Measurements from ENCODE around the gene PLEKHM2. TPM values are rescaled to one million over a fixed set of nuclear protein-coding genes. Genes with fewer than 3 reads are reported as not detected.

PLEKHM2 gene
- total RNA-seq, 1 donor from 2014 or later, result 60.6 TPM

DNA sequence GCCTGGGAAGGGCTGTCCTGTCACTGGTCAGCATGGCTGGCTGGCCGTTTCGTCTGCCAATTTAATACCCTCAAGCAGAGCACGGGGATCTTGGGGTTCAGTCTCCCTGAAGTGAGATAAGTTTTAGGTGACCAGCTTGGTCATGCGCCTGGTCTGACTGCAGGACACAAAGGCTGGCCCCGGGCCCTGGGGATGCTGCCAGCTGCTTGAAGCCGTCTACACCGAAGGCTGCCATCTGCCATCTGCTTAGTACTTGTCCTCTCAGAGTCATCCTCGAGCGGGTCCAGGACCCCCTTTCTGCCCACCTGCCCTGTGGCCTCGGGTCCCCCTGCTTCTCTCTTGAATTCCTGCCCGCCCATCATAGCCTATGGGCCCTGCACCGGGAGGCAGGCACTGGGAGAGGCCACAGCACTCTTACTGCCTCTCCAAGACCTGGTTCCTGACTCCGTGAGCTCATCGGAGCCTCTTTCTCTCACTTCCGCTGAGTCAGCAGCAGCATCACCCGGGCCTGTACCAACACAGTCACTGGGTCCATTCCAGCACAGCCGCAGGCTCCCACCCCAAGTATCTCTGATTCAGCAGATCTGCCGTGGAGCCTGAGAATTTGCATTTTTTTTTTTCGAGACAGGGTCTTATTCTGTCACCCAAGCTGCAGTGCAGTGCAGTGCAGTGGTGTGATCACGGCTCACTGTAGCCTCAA lies 81.5 kb downstream of the PLEKHM2 start:
- Mint-ChIP-seq H3K4me1 (peaks cover 18% of the 10 kb centered on the region), H3K4me3 (no peak overlapping the region), H3K27me3 (ENCODE audit: low read depth) (no peaks in the 10 kb centered on the region), H3K36me3 (peaks cover 28% of the 10 kb centered on the region), H3K9me3 (no peaks in the 10 kb centered on the region), H3K27ac (peak overlapping the region; percentile 12)
- no peak for DNase-seq (ENCODE audit: low spot score in 2 of 2, unreplicated experiment in 2 of 2)
- TF ChIP-seq CTCF (IDR thresholded peaks at IDR 0.05; ENCODE audit: unreplicated experiment), result no peak

- no peak for TF ChIP-seq CTCF (IDR thresholded peaks at IDR 0.05; ENCODE audit: unreplicated experiment)
- no peak overlapping the region for H3K4me3 Mint-ChIP-seq
- peaks cover 40% of the 10 kb centered on the region for H3K36me3 Mint-ChIP-seq
- no peak overlapping the region for H3K27ac Mint-ChIP-seq
- H3K9me3 Mint-ChIP-seq, result no peaks in the 10 kb centered on the region
- H3K27me3 Mint-ChIP-seq (ENCODE audit: low read depth), result no peaks in the 10 kb centered on the region
- no peaks in the 10 kb centered on the region for H3K4me1 Mint-ChIP-seq
- DNase-seq (ENCODE audit: low spot score in 2 of 2, unreplicated experiment in 2 of 2), result no peak
Observed at GRCh38 chr1:15767941-15768340, 83.8 kb downstream of the PLEKHM2 start.

DNA sequence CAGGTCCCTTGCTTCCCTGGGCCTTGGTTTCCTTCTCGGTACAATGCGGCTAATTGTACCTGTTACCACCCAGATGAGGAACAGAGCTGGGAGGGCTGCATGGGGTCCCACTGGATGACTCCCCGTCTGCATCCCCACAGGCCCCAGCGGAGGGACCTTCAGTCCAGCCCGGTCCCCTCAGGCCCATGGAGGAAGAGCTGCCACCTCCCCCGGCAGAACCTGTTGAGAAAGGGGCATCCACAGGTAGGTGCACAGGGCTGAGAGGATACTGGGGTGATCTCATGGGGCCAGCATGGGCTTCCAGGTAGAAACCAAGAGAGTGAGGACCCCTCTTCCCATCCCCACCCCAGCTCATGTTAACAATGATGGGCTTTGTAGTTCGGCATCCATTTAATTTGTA lies 84.3 kb downstream of the PLEKHM2 start:
- TF ChIP-seq CTCF (IDR thresholded peaks at IDR 0.05; ENCODE audit: unreplicated experiment), result no peak
- Mint-ChIP-seq H3K27me3 (ENCODE audit: low read depth) (no peaks in the 10 kb centered on the region), H3K36me3 (peaks cover 40% of the 10 kb centered on the region), H3K27ac (no peak overlapping the region), H3K9me3 (no peaks in the 10 kb centered on the region), H3K4me3 (no peak overlapping the region), H3K4me1 (no peaks in the 10 kb centered on the region)
- no peak for DNase-seq (ENCODE audit: low spot score in 2 of 2, unreplicated experiment in 2 of 2)

GRCh38 chr1:15770313-15770962 lies 86.3 kb downstream of the PLEKHM2 start:
- Mint-ChIP-seq H3K4me1 (no peaks in the 10 kb centered on the region), H3K4me3 (no peak overlapping the region), H3K27ac (no peak overlapping the region), H3K9me3 (no peaks in the 10 kb centered on the region), H3K27me3 (ENCODE audit: low read depth) (no peaks in the 10 kb centered on the region), H3K36me3 (peaks cover 41% of the 10 kb centered on the region)
- DNase-seq (ENCODE audit: low spot score in 2 of 2, unreplicated experiment in 2 of 2), result no peak
- no peak for TF ChIP-seq CTCF (IDR thresholded peaks at IDR 0.05; ENCODE audit: unreplicated experiment)

DNA sequence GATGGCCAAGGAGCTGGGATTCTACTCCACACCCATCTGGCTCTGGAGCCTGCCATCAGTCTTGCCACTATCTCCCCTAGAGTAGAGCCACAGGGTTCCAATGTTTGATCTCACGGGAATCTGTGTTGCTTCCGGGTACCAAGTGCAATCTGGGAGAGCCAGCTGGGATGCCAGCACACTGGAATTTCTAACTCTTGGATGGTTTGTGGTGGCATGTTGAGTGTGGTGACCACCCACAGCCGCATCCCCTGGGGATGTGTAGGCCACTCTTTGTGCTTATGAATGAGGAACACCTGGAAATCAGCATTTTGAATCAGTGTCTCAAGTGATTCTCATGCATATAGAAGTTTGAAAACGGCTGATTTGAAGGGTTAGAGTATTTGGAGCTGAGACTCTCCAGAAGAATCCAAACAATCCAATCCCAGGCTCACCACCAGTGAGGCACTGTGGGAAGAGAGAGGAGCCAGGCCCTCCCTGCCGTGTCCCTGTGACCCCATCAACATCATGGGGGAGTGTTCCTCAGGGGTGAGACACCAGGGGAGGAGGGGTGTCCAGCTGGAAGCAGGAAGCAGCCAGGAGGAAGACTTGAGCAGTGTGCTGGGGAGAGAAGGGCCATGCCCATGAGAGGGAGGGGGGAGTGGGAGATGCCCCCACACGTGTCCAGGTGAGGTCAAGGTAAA lies 87.9 kb downstream of the PLEKHM2 start:
- peak overlapping the region; percentile 6 for H3K27ac Mint-ChIP-seq
- H3K36me3 Mint-ChIP-seq, result peaks cover 44% of the 10 kb centered on the region
- no peak for DNase-seq (ENCODE audit: low spot score in 2 of 2, unreplicated experiment in 2 of 2)
- no peaks in the 10 kb centered on the region for H3K9me3 Mint-ChIP-seq
- H3K4me3 Mint-ChIP-seq, result no peak overlapping the region
- H3K4me1 Mint-ChIP-seq, result no peaks in the 10 kb centered on the region
- TF ChIP-seq CTCF (IDR thresholded peaks at IDR 0.05; ENCODE audit: unreplicated experiment), result no peak
- H3K27me3 Mint-ChIP-seq (ENCODE audit: low read depth), result no peaks in the 10 kb centered on the region
